ENCODE data around the gene NIP7. TPM values are rescaled to one million over a fixed set of nuclear protein-coding genes. Genes with fewer than 3 reads are reported as not detected.

The NIP7 gene
- total RNA-seq, 1 experiment from 2014 or later, result 72.8 TPM

DNA sequence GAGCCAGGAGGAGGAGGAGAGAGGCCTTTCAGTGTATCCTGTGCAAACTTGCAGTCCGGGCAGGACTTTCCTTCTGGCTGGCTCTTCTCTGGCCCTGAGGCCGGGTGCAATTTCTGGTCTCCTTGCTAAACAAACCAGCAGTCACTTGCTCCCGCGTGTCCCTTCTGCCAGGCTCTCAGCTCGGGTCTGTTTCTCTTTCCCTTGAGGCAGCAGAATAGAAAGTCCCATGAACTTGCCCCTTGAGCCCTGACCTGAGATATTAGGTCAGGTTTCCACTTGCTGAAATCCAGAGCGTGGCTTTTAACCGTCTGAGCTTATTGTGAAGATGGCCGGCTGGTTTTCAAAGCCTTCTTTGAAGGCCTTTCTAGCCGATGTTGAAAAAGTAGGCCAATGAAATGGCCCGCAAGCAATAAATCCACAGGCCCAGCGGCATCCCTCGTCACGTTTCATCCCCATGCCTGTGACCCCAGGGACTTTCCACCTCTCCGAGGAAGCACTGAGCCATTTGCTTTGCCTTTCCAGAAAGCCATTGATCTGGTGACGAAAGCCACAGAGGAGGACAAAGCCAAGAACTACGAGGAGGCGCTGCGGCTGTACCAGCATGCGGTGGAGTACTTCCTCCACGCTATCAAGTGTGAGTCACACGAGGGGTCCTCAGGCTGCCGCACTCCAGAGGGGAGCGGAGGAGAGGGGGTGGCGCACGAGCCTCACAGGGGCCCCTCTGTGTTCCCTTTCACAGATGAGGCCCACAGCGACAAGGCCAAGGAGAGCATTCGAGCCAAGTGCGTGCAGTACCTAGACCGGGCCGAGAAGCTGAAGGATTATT lies 23.9 kb upstream of the NIP7 start:
- no peak overlapping the region for H3K18ac ChIP-seq (ENCODE audit: insufficient read length, low read depth, low read length)
- Mint-ChIP-seq H3K9me3 (no peaks in the 10 kb centered on the region; a peak in 2 of 5 replicates), H3K27ac (no peak overlapping the region), H3K4me3 (no peak overlapping the region), H3K27me3 (ENCODE audit: low read depth) (no peaks in the 10 kb centered on the region; the same call in 1 of the 2 replicates), H3K4me1 (peaks cover 6 to 7% of the 10 kb centered on the region in 2 experiments), H3K36me3 (ENCODE audit: insufficient read depth in 1 of 3, low read depth in 3 of 3) (peaks cover 32 to 67% (median 55%) of the 10 kb centered on the region in 3 experiments; a peak in 6 of 7 replicates)
- no CpG with 5 or more reads among the region's 30 CpGs for WGBS (ENCODE audit: extremely low coverage, insufficient read length, low lambda C conversion rate)
- H3K4ac ChIP-seq (ENCODE audit: low read depth, low read length), result no peak overlapping the region
- H4K20me1 ChIP-seq (ENCODE audit: control insufficient read depth, insufficient read depth, insufficient read length), result no peaks in the 10 kb centered on the region
- no peak overlapping the region for H3K23ac ChIP-seq (ENCODE audit: insufficient read length, low read depth, low read length)
- H3K14ac ChIP-seq (ENCODE audit: insufficient read depth, low read length), result no peak overlapping the region
- peaks cover 3% of the 10 kb centered on the region; the same call in 1 of the 2 replicates for H3K79me2 ChIP-seq (ENCODE audit: insufficient read depth, low read length)
- H4K5ac ChIP-seq (ENCODE audit: insufficient read length, low read depth, low read length), result no peak overlapping the region
- no peak overlapping the region for H3K9ac ChIP-seq (ENCODE audit: extremely low read depth, insufficient read length, low read length)
- no peak overlapping the region for H2BK5ac ChIP-seq (ENCODE audit: insufficient read length, low read length)
- no peak overlapping the region for H3K56ac ChIP-seq (ENCODE audit: insufficient read length, low read depth, low read length)
- no peak overlapping the region for H3K27ac ChIP-seq (ENCODE audit: insufficient read length, low read depth, low read length)
- no peak overlapping the region for H2BK12ac ChIP-seq (ENCODE audit: insufficient read length, low read depth, low read length)
- H3K27me3 ChIP-seq (ENCODE audit: insufficient read depth, low read length), result no peaks in the 10 kb centered on the region
- no peak overlapping the region for H2BK120ac ChIP-seq (ENCODE audit: low read depth, low read length, poor library complexity, severe bottlenecking)
- no peak overlapping the region for H4K91ac ChIP-seq (ENCODE audit: insufficient read length, low read depth, low read length)
- DNase-seq, result no peak
- no peak overlapping the region for H2AFZ ChIP-seq (ENCODE audit: low read length)
- peaks cover 2% of the 10 kb centered on the region; the same call in 1 of the 2 replicates for H3K4me1 ChIP-seq (ENCODE audit: insufficient read depth, low read length)
- H4K8ac ChIP-seq (replicated peaks; ENCODE audit: insufficient read length, low read depth, low read length), result no peak overlapping the region
- H3K9me3 ChIP-seq (ENCODE audit: control insufficient read depth, low read depth, low read length), result no peaks in the 10 kb centered on the region
- H3T11ph ChIP-seq (ENCODE audit: low read length), result no peak overlapping the region
- peaks cover 6% of the 10 kb centered on the region for H3K23me2 ChIP-seq (ENCODE audit: insufficient read length, low read depth, low read length, poor library complexity, severe bottlenecking)
- no peak overlapping the region for H2AK5ac ChIP-seq (ENCODE audit: insufficient read length, low read length)
- no peak overlapping the region for H2BK15ac ChIP-seq (ENCODE audit: low read depth, low read length)
- H2BK20ac ChIP-seq (ENCODE audit: low read depth, low read length, poor library complexity, severe bottlenecking), result no peak overlapping the region
- TF ChIP-seq, protein P1, sequence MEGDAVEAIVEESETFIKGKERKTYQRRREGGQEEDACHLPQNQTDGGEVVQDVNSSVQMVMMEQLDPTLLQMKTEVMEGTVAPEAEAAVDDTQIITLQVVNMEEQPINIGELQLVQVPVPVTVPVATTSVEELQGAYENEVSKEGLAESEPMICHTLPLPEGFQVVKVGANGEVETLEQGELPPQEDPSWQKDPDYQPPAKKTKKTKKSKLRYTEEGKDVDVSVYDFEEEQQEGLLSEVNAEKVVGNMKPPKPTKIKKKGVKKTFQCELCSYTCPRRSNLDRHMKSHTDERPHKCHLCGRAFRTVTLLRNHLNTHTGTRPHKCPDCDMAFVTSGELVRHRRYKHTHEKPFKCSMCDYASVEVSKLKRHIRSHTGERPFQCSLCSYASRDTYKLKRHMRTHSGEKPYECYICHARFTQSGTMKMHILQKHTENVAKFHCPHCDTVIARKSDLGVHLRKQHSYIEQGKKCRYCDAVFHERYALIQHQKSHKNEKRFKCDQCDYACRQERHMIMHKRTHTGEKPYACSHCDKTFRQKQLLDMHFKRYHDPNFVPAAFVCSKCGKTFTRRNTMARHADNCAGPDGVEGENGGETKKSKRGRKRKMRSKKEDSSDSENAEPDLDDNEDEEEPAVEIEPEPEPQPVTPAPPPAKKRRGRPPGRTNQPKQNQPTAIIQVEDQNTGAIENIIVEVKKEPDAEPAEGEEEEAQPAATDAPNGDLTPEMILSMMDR (conservative IDR thresholded peaks at IDR 0.05), result no peak
- H3K79me1 ChIP-seq (ENCODE audit: insufficient read depth, low read depth, low read length, poor library complexity, severe bottlenecking), result peaks cover 7% of the 10 kb centered on the region
- H3K4me2 ChIP-seq (ENCODE audit: insufficient read depth, insufficient read length, low read length), result no peak overlapping the region

Measured in H9 (cell line).